SU-DHL-6 (cell line): Measurements from ENCODE around the gene CYB5A.

Experiments used
- EZH2phosphoT487 ChIP-seq: fragments of 200-600 bp; sonication (generic), shearing (Covaris generic); conservative IDR thresholded peaks from 2 replicates; pipeline ENCODE4 v1.6.1; 2018; ENCODE audit warnings: mild to moderate bottlenecking, antibody characterized with exemption, low read length, moderate library complexity, mixed read lengths
- TF ChIP-seq, protein P1 (sequence below): fragments of 200-600 bp; sonication (generic); IDR thresholded peaks from one replicate; pipeline ENCODE4 v1.5.1; 2017; ENCODE audit warnings: antibody characterized with exemption, mild to moderate bottlenecking, low read length, moderate library complexity; ENCODE audit not compliant: insufficient read depth, poor library complexity, severe bottlenecking

DNA sequence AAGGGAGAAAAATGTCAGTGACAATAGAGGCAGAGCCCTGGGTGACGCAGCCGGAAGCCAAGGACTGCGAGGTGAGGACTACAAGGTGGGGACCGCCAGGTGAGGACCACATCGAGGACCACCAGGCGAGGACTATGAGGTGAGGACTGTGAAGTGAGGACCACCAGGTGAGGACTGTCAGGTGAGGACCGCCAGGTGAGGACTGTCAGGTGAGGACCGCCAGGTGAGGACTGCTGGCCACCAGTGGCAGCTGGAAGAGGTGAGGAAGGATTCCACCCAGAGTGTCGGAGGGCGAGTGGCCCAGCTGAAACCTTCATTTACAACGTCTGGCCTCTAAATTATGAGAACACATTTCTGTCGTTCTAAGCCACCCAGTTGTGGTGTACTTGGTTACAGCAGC lies 41.6 kb downstream of the CYB5A start:
- TF ChIP-seq, protein P1, sequence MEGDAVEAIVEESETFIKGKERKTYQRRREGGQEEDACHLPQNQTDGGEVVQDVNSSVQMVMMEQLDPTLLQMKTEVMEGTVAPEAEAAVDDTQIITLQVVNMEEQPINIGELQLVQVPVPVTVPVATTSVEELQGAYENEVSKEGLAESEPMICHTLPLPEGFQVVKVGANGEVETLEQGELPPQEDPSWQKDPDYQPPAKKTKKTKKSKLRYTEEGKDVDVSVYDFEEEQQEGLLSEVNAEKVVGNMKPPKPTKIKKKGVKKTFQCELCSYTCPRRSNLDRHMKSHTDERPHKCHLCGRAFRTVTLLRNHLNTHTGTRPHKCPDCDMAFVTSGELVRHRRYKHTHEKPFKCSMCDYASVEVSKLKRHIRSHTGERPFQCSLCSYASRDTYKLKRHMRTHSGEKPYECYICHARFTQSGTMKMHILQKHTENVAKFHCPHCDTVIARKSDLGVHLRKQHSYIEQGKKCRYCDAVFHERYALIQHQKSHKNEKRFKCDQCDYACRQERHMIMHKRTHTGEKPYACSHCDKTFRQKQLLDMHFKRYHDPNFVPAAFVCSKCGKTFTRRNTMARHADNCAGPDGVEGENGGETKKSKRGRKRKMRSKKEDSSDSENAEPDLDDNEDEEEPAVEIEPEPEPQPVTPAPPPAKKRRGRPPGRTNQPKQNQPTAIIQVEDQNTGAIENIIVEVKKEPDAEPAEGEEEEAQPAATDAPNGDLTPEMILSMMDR, result no peak
- TF ChIP-seq EZH2phosphoT487, result no peak
